ENCODE data around the gene ACAA1. TPM values are rescaled to one million over a fixed set of nuclear protein-coding genes. Genes with fewer than 3 reads are reported as not detected.

ACAA1 gene
- total RNA-seq, 1 experiment from 2014 or later: 58.9 TPM

GRCh38 chr3:38111201-38111600 lies 25.7 kb downstream of the ACAA1 start:
- Histone ChIP-seq H3K9me2 (ENCODE audit: insufficient read depth) (no peaks in the 10 kb centered on the region), H3F3A (ENCODE audit: insufficient read depth, low read depth) (no peaks in the 10 kb centered on the region), H3K4me3 (no peak overlapping the region), H3K36me3 (ENCODE audit: low read depth) (no peaks in the 10 kb centered on the region), H3K9me3 (ENCODE audit: insufficient read depth, low read depth) (no peaks in the 10 kb centered on the region), H3K79me2 (ENCODE audit: low read depth) (no peaks in the 10 kb centered on the region), H4K20me1 (ENCODE audit: insufficient read depth) (no peaks in the 10 kb centered on the region), H3K4me1 (replicated peaks; ENCODE audit: insufficient read depth) (no peaks in the 10 kb centered on the region), H3K4me2 (no peak overlapping the region), H3K27ac (no peak overlapping the region), H3K27me3 (ENCODE audit: insufficient read depth, low read depth) (no peaks in the 10 kb centered on the region), H2AFZ (no peak overlapping the region)
- intact Hi-C loops (cut with micrococcal nuclease; ENCODE audit: unreplicated experiment): no loop called here
- DNase-seq: no peak
- ChIA-PET POLR2A (ENCODE audit: unreplicated experiment) (no interaction called here), CTCF (no interaction called here)
- TF ChIP-seq EZH2 (IDR thresholded peaks at IDR 0.05; ENCODE audit: low read depth): no peak
- no peak for TF ChIP-seq CTCF (conservative IDR thresholded peaks at IDR 0.05)
- BruUV-seq (replicated peaks): no TSS peak

- Histone ChIP-seq H3K4me2 (no peak overlapping the region), H4K20me1 (ENCODE audit: insufficient read depth) (no peaks in the 10 kb centered on the region), H3K36me3 (ENCODE audit: low read depth) (no peaks in the 10 kb centered on the region), H3K4me3 (no peak overlapping the region), H3F3A (ENCODE audit: insufficient read depth, low read depth) (no peaks in the 10 kb centered on the region), H2AFZ (no peak overlapping the region), H3K27me3 (ENCODE audit: insufficient read depth, low read depth) (no peaks in the 10 kb centered on the region), H3K79me2 (ENCODE audit: low read depth) (no peaks in the 10 kb centered on the region), H3K9me3 (ENCODE audit: insufficient read depth, low read depth) (peaks cover 3% of the 10 kb centered on the region; the same call in 1 of the 2 replicates), H3K9me2 (ENCODE audit: insufficient read depth) (no peaks in the 10 kb centered on the region), H3K4me1 (replicated peaks; ENCODE audit: insufficient read depth) (no peaks in the 10 kb centered on the region), H3K27ac (no peak overlapping the region)
- POLR2A ChIA-PET (ENCODE audit: unreplicated experiment): interaction anchor here (0.6 kb wide), 1 partner anchor 107 kb away, joined by 3 read pairs; no protein-coding TSS in a partner anchor
- no peak for DNase-seq
- intact Hi-C loops (cut with micrococcal nuclease; ENCODE audit: unreplicated experiment): no loop called here
- CTCF ChIA-PET: no interaction called here
- no TSS peak for BruUV-seq (replicated peaks)
- no peak for TF ChIP-seq CTCF (conservative IDR thresholded peaks at IDR 0.05)
- TF ChIP-seq EZH2 (IDR thresholded peaks at IDR 0.05; ENCODE audit: low read depth): no peak
Measured at GRCh38 chr3:38110314-38111050, 26.4 kb downstream of the ACAA1 start.

- H2AFZ ChIP-seq: no peak overlapping the region
- intact Hi-C loops (cut with micrococcal nuclease; ENCODE audit: unreplicated experiment): no loop called here
- BruUV-seq (replicated peaks): no TSS peak
- TF ChIP-seq EZH2 (IDR thresholded peaks at IDR 0.05; ENCODE audit: low read depth) (no peak), CTCF (conservative IDR thresholded peaks at IDR 0.05) (no peak)
- DNase-seq: no peak
- no peak overlapping the region for H3K4me3 ChIP-seq
- H3K9me2 ChIP-seq (ENCODE audit: insufficient read depth): no peaks in the 10 kb centered on the region
- H3F3A ChIP-seq (ENCODE audit: insufficient read depth, low read depth): no peaks in the 10 kb centered on the region
- H3K27ac ChIP-seq: no peak overlapping the region
- H4K20me1 ChIP-seq (ENCODE audit: insufficient read depth): no peaks in the 10 kb centered on the region
- H3K36me3 ChIP-seq (ENCODE audit: low read depth): no peaks in the 10 kb centered on the region
- no peaks in the 10 kb centered on the region for H3K4me1 ChIP-seq (replicated peaks; ENCODE audit: insufficient read depth)
- POLR2A ChIA-PET (ENCODE audit: unreplicated experiment): interaction anchor here (0.6 kb wide), 1 partner anchor 106 kb away, joined by 3 read pairs; no protein-coding TSS in a partner anchor
- peaks cover 4% of the 10 kb centered on the region; the same call in 1 of the 2 replicates for H3K9me3 ChIP-seq (ENCODE audit: insufficient read depth, low read depth)
- H3K27me3 ChIP-seq (ENCODE audit: insufficient read depth, low read depth): no peaks in the 10 kb centered on the region
- H3K79me2 ChIP-seq (ENCODE audit: low read depth): no peaks in the 10 kb centered on the region
- CTCF ChIA-PET: no interaction called here
- no peak overlapping the region for H3K4me2 ChIP-seq
Measured at GRCh38 chr3:38109580-38110313, 27.2 kb downstream of the ACAA1 start.
